ENCODE results near the gene FANCC. TPM values are rescaled to one million over a fixed set of nuclear protein-coding genes. Genes with fewer than 3 reads are reported as not detected.

FANCC gene
- total and polyA plus RNA-seq, 2 of the 8 experiments (the other 6 are each of a cell fraction or from before 2014, with no cell fraction given) = 7.8 to 15.2 TPM

DNA sequence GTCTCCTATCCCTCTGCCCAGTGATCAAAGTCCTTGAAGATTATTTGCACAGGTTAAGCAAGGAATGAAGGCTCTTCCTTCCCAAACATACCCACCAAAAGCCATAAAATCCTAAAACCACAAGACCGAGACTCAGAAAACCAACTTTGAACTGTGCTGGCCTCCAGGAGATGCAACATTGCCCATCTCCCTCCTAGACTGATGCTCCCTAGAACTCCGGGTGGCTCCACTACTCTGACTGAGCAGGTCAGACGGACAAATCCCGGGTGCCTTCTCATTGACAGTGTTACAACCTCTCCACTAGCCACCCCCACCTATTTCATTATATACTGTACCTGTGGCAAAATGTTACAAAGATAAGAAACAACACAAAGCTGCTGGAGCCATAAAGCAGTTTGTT lies 110.1 kb downstream of the FANCC start (continued):
- TF ChIP-seq, protein P1, sequence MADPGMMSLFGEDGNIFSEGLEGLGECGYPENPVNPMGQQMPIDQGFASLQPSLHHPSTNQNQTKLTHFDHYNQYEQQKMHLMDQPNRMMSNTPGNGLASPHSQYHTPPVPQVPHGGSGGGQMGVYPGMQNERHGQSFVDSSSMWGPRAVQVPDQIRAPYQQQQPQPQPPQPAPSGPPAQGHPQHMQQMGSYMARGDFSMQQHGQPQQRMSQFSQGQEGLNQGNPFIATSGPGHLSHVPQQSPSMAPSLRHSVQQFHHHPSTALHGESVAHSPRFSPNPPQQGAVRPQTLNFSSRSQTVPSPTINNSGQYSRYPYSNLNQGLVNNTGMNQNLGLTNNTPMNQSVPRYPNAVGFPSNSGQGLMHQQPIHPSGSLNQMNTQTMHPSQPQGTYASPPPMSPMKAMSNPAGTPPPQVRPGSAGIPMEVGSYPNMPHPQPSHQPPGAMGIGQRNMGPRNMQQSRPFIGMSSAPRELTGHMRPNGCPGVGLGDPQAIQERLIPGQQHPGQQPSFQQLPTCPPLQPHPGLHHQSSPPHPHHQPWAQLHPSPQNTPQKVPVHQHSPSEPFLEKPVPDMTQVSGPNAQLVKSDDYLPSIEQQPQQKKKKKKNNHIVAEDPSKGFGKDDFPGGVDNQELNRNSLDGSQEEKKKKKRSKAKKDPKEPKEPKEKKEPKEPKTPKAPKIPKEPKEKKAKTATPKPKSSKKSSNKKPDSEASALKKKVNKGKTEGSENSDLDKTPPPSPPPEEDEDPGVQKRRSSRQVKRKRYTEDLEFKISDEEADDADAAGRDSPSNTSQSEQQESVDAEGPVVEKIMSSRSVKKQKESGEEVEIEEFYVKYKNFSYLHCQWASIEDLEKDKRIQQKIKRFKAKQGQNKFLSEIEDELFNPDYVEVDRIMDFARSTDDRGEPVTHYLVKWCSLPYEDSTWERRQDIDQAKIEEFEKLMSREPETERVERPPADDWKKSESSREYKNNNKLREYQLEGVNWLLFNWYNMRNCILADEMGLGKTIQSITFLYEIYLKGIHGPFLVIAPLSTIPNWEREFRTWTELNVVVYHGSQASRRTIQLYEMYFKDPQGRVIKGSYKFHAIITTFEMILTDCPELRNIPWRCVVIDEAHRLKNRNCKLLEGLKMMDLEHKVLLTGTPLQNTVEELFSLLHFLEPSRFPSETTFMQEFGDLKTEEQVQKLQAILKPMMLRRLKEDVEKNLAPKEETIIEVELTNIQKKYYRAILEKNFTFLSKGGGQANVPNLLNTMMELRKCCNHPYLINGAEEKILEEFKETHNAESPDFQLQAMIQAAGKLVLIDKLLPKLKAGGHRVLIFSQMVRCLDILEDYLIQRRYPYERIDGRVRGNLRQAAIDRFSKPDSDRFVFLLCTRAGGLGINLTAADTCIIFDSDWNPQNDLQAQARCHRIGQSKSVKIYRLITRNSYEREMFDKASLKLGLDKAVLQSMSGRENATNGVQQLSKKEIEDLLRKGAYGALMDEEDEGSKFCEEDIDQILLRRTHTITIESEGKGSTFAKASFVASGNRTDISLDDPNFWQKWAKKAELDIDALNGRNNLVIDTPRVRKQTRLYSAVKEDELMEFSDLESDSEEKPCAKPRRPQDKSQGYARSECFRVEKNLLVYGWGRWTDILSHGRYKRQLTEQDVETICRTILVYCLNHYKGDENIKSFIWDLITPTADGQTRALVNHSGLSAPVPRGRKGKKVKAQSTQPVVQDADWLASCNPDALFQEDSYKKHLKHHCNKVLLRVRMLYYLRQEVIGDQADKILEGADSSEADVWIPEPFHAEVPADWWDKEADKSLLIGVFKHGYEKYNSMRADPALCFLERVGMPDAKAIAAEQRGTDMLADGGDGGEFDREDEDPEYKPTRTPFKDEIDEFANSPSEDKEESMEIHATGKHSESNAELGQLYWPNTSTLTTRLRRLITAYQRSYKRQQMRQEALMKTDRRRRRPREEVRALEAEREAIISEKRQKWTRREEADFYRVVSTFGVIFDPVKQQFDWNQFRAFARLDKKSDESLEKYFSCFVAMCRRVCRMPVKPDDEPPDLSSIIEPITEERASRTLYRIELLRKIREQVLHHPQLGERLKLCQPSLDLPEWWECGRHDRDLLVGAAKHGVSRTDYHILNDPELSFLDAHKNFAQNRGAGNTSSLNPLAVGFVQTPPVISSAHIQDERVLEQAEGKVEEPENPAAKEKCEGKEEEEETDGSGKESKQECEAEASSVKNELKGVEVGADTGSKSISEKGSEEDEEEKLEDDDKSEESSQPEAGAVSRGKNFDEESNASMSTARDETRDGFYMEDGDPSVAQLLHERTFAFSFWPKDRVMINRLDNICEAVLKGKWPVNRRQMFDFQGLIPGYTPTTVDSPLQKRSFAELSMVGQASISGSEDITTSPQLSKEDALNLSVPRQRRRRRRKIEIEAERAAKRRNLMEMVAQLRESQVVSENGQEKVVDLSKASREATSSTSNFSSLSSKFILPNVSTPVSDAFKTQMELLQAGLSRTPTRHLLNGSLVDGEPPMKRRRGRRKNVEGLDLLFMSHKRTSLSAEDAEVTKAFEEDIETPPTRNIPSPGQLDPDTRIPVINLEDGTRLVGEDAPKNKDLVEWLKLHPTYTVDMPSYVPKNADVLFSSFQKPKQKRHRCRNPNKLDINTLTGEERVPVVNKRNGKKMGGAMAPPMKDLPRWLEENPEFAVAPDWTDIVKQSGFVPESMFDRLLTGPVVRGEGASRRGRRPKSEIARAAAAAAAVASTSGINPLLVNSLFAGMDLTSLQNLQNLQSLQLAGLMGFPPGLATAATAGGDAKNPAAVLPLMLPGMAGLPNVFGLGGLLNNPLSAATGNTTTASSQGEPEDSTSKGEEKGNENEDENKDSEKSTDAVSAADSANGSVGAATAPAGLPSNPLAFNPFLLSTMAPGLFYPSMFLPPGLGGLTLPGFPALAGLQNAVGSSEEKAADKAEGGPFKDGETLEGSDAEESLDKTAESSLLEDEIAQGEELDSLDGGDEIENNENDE (IDR thresholded peaks at IDR 0.05; ENCODE audit: insufficient replicate concordance, low read length) = no peak
- TF ChIP-seq CBX5 (IDR thresholded peaks at IDR 0.05; ENCODE audit: low read depth, low read length) = no peak
- no peak for TF ChIP-seq HDAC6 (IDR thresholded peaks at IDR 0.05; ENCODE audit: low read depth, low read length)
- no peak for TF ChIP-seq CHD2 (IDR thresholded peaks at IDR 0.05; ENCODE audit: low read length)
- TF ChIP-seq RFX5 (IDR thresholded peaks at IDR 0.05; ENCODE audit: borderline replicate concordance, low read depth, low read length) = no peak
- TF ChIP-seq FOSL1 (IDR thresholded peaks at IDR 0.05; ENCODE audit: insufficient read depth, low read depth, low read length) = no peak
- no peak for TF ChIP-seq BACH1 (IDR thresholded peaks at IDR 0.05; ENCODE audit: low read length)
- no peak for TF ChIP-seq EZH2 (IDR thresholded peaks at IDR 0.05; ENCODE audit: low read depth, low read length, severe bottlenecking)
- no peak for TF ChIP-seq GABPA (IDR thresholded peaks at IDR 0.05; ENCODE audit: borderline replicate concordance, insufficient read depth, low read length)
- no peak for TF ChIP-seq SRF (IDR thresholded peaks at IDR 0.05; ENCODE audit: low read depth, low read length)
